ENCODE results near the gene TEX22. TPM values are rescaled to one million over a fixed set of nuclear protein-coding genes. Genes with fewer than 3 reads are reported as not detected.

Gene TEX22
- polyA plus RNA-seq, 1 experiment: 0.17 TPM

DNA sequence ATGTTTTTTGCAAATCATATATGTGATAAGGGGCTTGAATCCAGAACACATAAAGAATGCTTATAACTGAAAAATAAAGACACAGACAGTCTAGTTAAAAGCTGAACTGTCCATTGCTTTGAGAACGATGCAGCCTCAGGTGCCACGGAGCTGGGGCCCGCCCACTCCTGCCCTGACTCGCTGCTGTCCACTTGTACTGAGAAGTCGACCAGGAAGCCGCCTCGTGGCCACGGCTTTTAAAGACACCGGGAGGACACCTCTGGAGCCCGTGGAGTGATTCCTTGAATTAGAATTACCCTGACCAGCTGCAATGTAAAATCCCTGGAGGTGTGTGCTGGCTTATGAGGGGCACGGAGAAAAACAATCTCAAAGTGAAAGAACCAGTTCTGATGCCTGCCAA, 23.9 kb upstream of the TEX22 start:
- TF ChIP-seq, protein P1, sequence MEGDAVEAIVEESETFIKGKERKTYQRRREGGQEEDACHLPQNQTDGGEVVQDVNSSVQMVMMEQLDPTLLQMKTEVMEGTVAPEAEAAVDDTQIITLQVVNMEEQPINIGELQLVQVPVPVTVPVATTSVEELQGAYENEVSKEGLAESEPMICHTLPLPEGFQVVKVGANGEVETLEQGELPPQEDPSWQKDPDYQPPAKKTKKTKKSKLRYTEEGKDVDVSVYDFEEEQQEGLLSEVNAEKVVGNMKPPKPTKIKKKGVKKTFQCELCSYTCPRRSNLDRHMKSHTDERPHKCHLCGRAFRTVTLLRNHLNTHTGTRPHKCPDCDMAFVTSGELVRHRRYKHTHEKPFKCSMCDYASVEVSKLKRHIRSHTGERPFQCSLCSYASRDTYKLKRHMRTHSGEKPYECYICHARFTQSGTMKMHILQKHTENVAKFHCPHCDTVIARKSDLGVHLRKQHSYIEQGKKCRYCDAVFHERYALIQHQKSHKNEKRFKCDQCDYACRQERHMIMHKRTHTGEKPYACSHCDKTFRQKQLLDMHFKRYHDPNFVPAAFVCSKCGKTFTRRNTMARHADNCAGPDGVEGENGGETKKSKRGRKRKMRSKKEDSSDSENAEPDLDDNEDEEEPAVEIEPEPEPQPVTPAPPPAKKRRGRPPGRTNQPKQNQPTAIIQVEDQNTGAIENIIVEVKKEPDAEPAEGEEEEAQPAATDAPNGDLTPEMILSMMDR (IDR thresholded peaks at IDR 0.05; ENCODE audit: insufficient read depth, low read depth, low read length): no peak
- 0 out of 2 replicates have a peak, but pooled peaks cover 1% of the 10 kb centered on the region for H3K36me3 ChIP-seq (ENCODE audit: control insufficient read depth, insufficient read depth, low read length)
- ChIA-PET CTCF (interaction anchor here (0.8 to 1.8 kb wide), 4 partner anchors 14 to 163 kb away, joined by 3 to 8 read pairs (median 4); no protein-coding TSS in a partner anchor), POLR2A (no interaction called here)
- no peak overlapping the region for H3K4me3 ChIP-seq (ENCODE audit: low read depth, low read length)
- no peaks in the 10 kb centered on the region for H3K27me3 ChIP-seq (ENCODE audit: control insufficient read depth, insufficient read depth, low read length)
- no peak for DNase-seq (ENCODE audit: low read depth)

DNA sequence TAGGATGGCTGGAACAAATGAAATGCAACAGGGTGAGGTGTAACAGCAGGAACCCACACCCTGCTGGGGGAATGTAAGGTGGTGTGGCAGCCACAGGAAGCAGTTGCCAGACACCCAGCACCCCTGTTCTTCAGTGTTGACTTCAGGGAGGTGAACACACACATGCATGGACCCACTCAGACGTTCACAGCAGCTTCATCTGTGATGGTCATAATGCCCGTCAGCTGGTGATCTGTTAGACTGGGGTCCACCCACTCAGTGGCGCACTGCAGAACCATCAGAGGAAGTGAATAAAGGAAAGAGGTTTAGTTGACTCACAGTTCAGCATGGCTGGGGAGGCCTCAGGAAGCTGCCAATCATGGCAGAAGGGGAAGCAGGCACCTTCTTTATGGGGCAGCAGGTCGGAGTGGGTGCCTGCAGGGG, 22.7 kb upstream of the TEX22 start:
- POLR2A ChIA-PET: no interaction called here
- Histone ChIP-seq H3K27me3 (ENCODE audit: control insufficient read depth, insufficient read depth, low read length) (no peaks in the 10 kb centered on the region), H3K36me3 (ENCODE audit: control insufficient read depth, insufficient read depth, low read length) (peaks cover 4% of the 10 kb centered on the region; the same call in 1 of the 2 replicates), H3K4me3 (ENCODE audit: low read depth, low read length) (no peak overlapping the region)
- TF ChIP-seq, protein P1 (IDR thresholded peaks at IDR 0.05; ENCODE audit: insufficient read depth, low read depth, low read length): no peak
- CTCF ChIA-PET: interaction anchor here (1.8 to 2.0 kb wide), 2 partner anchors 105 to 114 kb away, joined by 7 to 8 read pairs; no protein-coding TSS in a partner anchor
- DNase-seq (ENCODE audit: low read depth): no peak

- no peak for DNase-seq (ENCODE audit: low read depth)
- H3K27me3 ChIP-seq (ENCODE audit: control insufficient read depth, insufficient read depth, low read length): no peaks in the 10 kb centered on the region
- TF ChIP-seq, protein P1 (IDR thresholded peaks at IDR 0.05; ENCODE audit: insufficient read depth, low read depth, low read length): no peak
- peaks cover 4% of the 10 kb centered on the region; the same call in 1 of the 2 replicates for H3K36me3 ChIP-seq (ENCODE audit: control insufficient read depth, insufficient read depth, low read length)
- ChIA-PET CTCF (interaction anchor here (0.8 to 2.0 kb wide), 3 partner anchors 8 to 113 kb away, joined by 3 to 7 read pairs (median 3); no protein-coding TSS in a partner anchor), POLR2A (no interaction called here)
- no peak overlapping the region for H3K4me3 ChIP-seq (ENCODE audit: low read depth, low read length)
Measured at GRCh38 chr14:105376521-105377440, 21.6 kb upstream of the TEX22 start.

- H3K36me3 ChIP-seq (ENCODE audit: control insufficient read depth, insufficient read depth, low read length): peaks cover 6% of the 10 kb centered on the region
- DNase-seq (ENCODE audit: low read depth): no peak
- ChIA-PET CTCF (interaction anchor here (1.2 to 2.0 kb wide), 2 partner anchors 9 to 103 kb away, joined by 3 to 7 read pairs; no protein-coding TSS in a partner anchor), POLR2A (no interaction called here)
- no peak overlapping the region for H3K4me3 ChIP-seq (ENCODE audit: low read depth, low read length)
- H3K27me3 ChIP-seq (ENCODE audit: control insufficient read depth, insufficient read depth, low read length): no peaks in the 10 kb centered on the region
- TF ChIP-seq, protein P1 (IDR thresholded peaks at IDR 0.05; ENCODE audit: insufficient read depth, low read depth, low read length): no peak
Measured at GRCh38 chr14:105377555-105378182, 20.7 kb upstream of the TEX22 start.

- CTCF ChIA-PET: interaction anchor here (1.2 kb wide), 1 partner anchor 9 kb away, joined by 3 read pairs; no protein-coding TSS in a partner anchor
- no peak overlapping the region for H3K4me3 ChIP-seq (ENCODE audit: low read depth, low read length)
- peaks cover 9% of the 10 kb centered on the region for H3K36me3 ChIP-seq (ENCODE audit: control insufficient read depth, insufficient read depth, low read length)
- no peaks in the 10 kb centered on the region for H3K27me3 ChIP-seq (ENCODE audit: control insufficient read depth, insufficient read depth, low read length)
- TF ChIP-seq, protein P1 (IDR thresholded peaks at IDR 0.05; ENCODE audit: insufficient read depth, low read depth, low read length): no peak
- POLR2A ChIA-PET: no interaction called here
- DNase-seq (ENCODE audit: low read depth): no peak
Measured at GRCh38 chr14:105378199-105378598, 20.1 kb upstream of the TEX22 start.
